Activated CD4-positive, alpha-beta memory T cell treated with anti-CD3 and anti-CD28 coated beads for 36 hours (primary cell): ENCODE measurements around the gene ATP6V0D1. TPM values are rescaled to one million over a fixed set of nuclear protein-coding genes. Genes with fewer than 3 reads are reported as not detected.
"Not testable (repeated sequence)": the region's sequence is repeated elsewhere in the genome, so short reads cannot be mapped to it uniquely, and the experiment has no call there.

Experiments used
- CTCF ChIA-PET: fragments of 350-600 bp; sonication (Branson Sonifier 250); formaldehyde crosslinking; loops from one replicate; lab custom pipeline; 2021; ENCODE audit warnings: antibody characterized with exemption, inconsistent platforms; lab: Charles Lee
- POLR2A ChIA-PET: fragments of 350-600 bp; sonication (Branson Sonifier 250); formaldehyde crosslinking; loops from one replicate; lab custom pipeline; 2021; ENCODE audit warnings: antibody characterized with exemption; lab: Charles Lee
- DNase-seq: peaks from one replicate; pipeline ENCODE4 v3.0.0-alpha.2; 2020
- H3K27ac Mint-ChIP-seq: one replicate; pipeline ENCODE4 v1.8.0; 2021; ENCODE audit warnings: mixed read lengths
- H3K27me3 Mint-ChIP-seq: one replicate; pipeline ENCODE4 v1.8.0; 2021; ENCODE audit warnings: mixed read lengths
- H3K36me3 Mint-ChIP-seq: one replicate; pipeline ENCODE4 v1.8.0; 2021; ENCODE audit warnings: mixed read lengths
- H3K4me1 Mint-ChIP-seq: one replicate; pipeline ENCODE4 v1.8.0; 2021; ENCODE audit warnings: low read depth, mixed read lengths
- H3K4me3 Mint-ChIP-seq: one replicate; pipeline ENCODE4 v1.8.0; 2021; ENCODE audit warnings: mild to moderate bottlenecking, mixed read lengths
- H3K9me3 Mint-ChIP-seq: one replicate; pipeline ENCODE4 v1.8.0; 2021; ENCODE audit warnings: mixed read lengths
- intact Hi-C: fragments of 100-400 bp; cut with micrococcal nuclease; formaldehyde crosslinking; loops from one replicate; pipeline ENCODE4 v1.15.1; 2023
- total RNA-seq, 2 experiments: library from RNA; stranded (reverse); gene quantifications; one replicate each; pipeline ENCODE4 v1.2.3, GENCODE V29; 2021

ATP6V0D1 gene
- total RNA-seq, 2 experiments from 2014 or later, result 25.0 to 26.3 TPM

DNA sequence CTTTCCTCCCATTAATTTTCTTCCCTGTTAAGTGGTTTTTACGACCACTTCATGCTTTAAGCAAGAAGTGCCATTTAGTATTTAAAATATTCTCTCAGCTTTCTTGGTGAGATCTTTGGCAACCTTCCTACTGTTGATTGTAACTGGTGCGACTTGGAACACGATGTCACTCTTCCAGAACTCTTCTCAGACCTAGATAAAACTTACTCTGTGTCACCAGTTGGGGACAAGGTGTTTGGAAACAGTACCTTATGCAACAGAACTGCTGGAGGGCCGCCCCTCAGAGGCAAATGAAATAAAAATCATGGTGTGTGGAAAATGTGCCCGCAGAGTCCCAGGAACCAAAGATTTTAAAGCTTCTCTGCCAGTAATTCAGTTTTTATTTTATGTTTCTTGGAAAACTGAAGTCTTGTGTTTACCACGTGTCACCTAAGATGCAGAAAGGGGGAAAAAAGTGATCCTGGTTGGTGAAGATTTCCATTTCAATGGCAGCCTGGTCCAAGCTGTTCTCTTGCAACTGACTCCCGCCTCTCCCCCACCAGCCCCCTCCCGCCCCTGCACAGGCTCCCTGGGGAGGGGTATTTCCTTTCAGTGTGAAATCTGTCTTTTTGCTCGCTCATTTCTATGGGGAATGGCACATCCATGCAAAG, 57.2 kb downstream of the ATP6V0D1 start:
- H3K36me3 Mint-ChIP-seq, result no peaks in the 10 kb centered on the region
- POLR2A ChIA-PET, result no interaction called here
- peaks cover 27% of the 10 kb centered on the region for H3K27me3 Mint-ChIP-seq
- no peaks in the 10 kb centered on the region for H3K9me3 Mint-ChIP-seq
- no peak for DNase-seq
- intact Hi-C loops, result no loop called here
- CTCF ChIA-PET, result interaction anchor here (0.8 to 6.7 kb wide), 3 partner anchors 24 to 98 kb away, joined by 4 to 71 read pairs (median 6); partner anchors contain the start of genes KCTD19 and LRRC36
- H3K4me3 Mint-ChIP-seq, result no peak overlapping the region
- no peak overlapping the region for H3K27ac Mint-ChIP-seq
- no peaks in the 10 kb centered on the region for H3K4me1 Mint-ChIP-seq

- ChIA-PET CTCF (interaction anchor here (1.7 to 6.7 kb wide), 2 partner anchors 25 to 43 kb away, joined by 6 to 71 read pairs; no protein-coding TSS in a partner anchor), POLR2A (no interaction called here)
- Mint-ChIP-seq H3K9me3 (no peaks in the 10 kb centered on the region), H3K4me3 (no peak overlapping the region), H3K4me1 (no peaks in the 10 kb centered on the region), H3K27me3 (peaks cover 25% of the 10 kb centered on the region), H3K27ac (no peak overlapping the region), H3K36me3 (no peaks in the 10 kb centered on the region)
- no peak for DNase-seq
- intact Hi-C loops, result no loop called here
These were observed 57.9 kb downstream of the ATP6V0D1 start for GRCh38 chr16:67423015-67423414.

DNA sequence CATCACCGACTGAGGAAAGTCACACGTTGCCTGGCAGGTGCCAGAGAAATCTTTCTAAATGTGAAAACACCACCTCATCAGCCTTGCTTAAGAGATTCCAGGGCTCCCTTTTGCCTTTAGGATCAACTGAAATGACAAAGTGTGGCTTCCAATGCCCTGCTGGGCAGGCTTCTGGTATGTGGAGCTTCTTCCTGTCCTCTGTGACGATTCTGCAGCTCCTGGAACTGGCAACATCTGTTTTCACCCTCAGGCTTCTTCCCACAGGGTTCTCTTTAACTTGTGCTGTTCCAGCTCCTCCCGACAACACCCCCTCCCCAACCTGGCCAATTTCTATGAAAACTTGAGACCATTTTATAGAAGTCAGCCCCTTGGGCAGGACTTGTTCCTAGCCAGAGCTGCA, 59.9 kb downstream of the ATP6V0D1 start:
- ChIA-PET CTCF (interaction anchor here (1.1 to 1.5 kb wide), 2 partner anchors 21 to 23 kb away, joined by 3 to 5 read pairs; no protein-coding TSS in a partner anchor), POLR2A (no interaction called here)
- Mint-ChIP-seq H3K9me3 (no peaks in the 10 kb centered on the region), H3K4me3 (no peak overlapping the region), H3K27me3 (peaks cover 27% of the 10 kb centered on the region), H3K27ac (no peak overlapping the region), H3K36me3 (no peaks in the 10 kb centered on the region), H3K4me1 (no peaks in the 10 kb centered on the region)
- DNase-seq, result no peak
- intact Hi-C loops, result no loop called here

DNA sequence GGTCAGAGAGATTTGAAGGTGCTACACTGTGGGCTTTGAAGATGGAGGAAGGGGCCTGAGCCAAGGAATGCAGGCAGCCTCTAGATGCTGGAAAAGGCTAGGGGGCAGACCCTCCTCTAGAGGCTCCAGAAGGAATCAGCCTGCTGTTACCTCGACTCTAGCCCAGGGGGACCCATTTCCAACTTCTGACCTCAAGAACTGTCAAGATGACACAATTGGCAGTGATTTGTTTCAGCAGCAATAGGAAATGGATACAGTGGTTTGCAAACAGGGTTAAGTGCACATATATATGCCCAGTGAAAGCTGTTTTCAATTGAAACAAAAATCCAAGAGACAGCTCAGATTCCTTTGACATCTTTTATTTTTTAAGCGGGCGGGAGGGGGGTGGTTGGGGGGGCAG, 61.0 kb downstream of the ATP6V0D1 start:
- H3K36me3 Mint-ChIP-seq, result no peaks in the 10 kb centered on the region
- ChIA-PET CTCF (no interaction called here), POLR2A (no interaction called here)
- H3K27ac Mint-ChIP-seq, result no peak overlapping the region
- H3K9me3 Mint-ChIP-seq, result no peaks in the 10 kb centered on the region
- peaks cover 22% of the 10 kb centered on the region for H3K27me3 Mint-ChIP-seq
- DNase-seq, result no peak
- peaks cover 3% of the 10 kb centered on the region for H3K4me1 Mint-ChIP-seq
- intact Hi-C loops, result no loop called here
- H3K4me3 Mint-ChIP-seq, result no peak overlapping the region

- Mint-ChIP-seq H3K4me3 (no peak overlapping the region), H3K36me3 (no peaks in the 10 kb centered on the region), H3K9me3 (no peaks in the 10 kb centered on the region), H3K27ac (no peak overlapping the region), H3K27me3 (peaks cover 23% of the 10 kb centered on the region), H3K4me1 (peaks cover 3% of the 10 kb centered on the region)
- CTCF ChIA-PET, result no interaction called here
- POLR2A ChIA-PET, result no interaction called here
- intact Hi-C loops, result no loop called here
- no peak for DNase-seq
These were observed 61.5 kb downstream of the ATP6V0D1 start for GRCh38 chr16:67419502-67419901.

GRCh38 chr16:67417333-67418061, 63.5 kb downstream of the ATP6V0D1 start:
- Mint-ChIP-seq H3K4me1 (peaks cover 3% of the 10 kb centered on the region), H3K27ac (no peak overlapping the region), H3K27me3 (peaks cover 29% of the 10 kb centered on the region), H3K36me3 (no peaks in the 10 kb centered on the region), H3K4me3 (no peak overlapping the region), H3K9me3 (no peaks in the 10 kb centered on the region)
- CTCF ChIA-PET, result interaction anchor here (0.7 to 3.3 kb wide), 7 partner anchors 10 to 157 kb away, joined by 3 to 34 read pairs (median 3); no protein-coding TSS in a partner anchor
- no peak for DNase-seq
- POLR2A ChIA-PET, result no interaction called here
- intact Hi-C loops, result no loop called here

- Mint-ChIP-seq H3K4me3 (peak within 1 kb of the TSS; percentile 53), H3K36me3 (no peaks in the 10 kb centered on the region), H3K27me3 (peaks cover 29% of the 10 kb centered on the region), H3K27ac (no peak within 1 kb of the TSS), H3K9me3 (no peaks in the 10 kb centered on the region), H3K4me1 (peaks cover 3% of the 10 kb centered on the region)
- ChIA-PET POLR2A (interaction anchor here (1.0 kb wide), 1 partner anchor 15 kb away, joined by 3 read pairs; no protein-coding TSS in a partner anchor), CTCF (interaction anchor here (0.8 to 3.3 kb wide), 5 partner anchors 11 to 403 kb away, joined by 3 to 34 read pairs (median 4); partner anchors contain the start of gene TPPP3)
- intact Hi-C loops, result no loop called here
- DNase-seq, result peak; percentile 66
These were observed 64.8 kb downstream of the ATP6V0D1 start, which contains the start of gene ZDHHC1 for GRCh38 chr16:67415872-67416793. Gene ZDHHC1, minus strand, starts transcription at chr16:67416477. Its CDS starts 8,702 bp downstream, at chr16:67407775.

DNA sequence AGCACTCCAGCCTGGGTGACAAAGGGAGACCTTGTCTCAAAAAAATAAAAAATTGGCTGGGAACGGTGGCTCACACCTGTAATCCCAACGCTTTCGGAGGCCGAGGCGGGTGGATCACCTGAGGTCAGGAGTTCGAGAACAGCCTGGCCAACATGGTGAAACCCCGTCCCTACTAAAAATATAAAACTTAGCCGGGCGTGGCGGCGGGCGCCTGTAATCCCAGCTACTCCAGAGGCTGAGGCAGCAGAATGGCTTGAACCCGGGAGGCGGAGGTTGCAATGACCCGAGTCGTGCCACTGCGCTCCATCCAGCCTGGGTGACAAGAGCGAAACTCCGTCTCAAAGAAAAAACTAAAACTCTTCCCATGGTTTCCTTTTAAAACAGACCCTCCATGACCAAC, 65.5 kb downstream of the ATP6V0D1 start:
- POLR2A ChIA-PET, intact Hi-C loops, H3K9me3 Mint-ChIP-seq: not testable (repeated sequence)

GRCh38 chr16:67413978-67414911, 66.7 kb downstream of the ATP6V0D1 start:
- ChIA-PET POLR2A (no interaction called here), CTCF (interaction anchor here (0.7 to 1.9 kb wide), 4 partner anchors 14 to 397 kb away, joined by 3 to 10 read pairs (median 4); no protein-coding TSS in a partner anchor)
- H3K27ac Mint-ChIP-seq, result no peak overlapping the region
- H3K4me3 Mint-ChIP-seq, result no peak overlapping the region
- H3K27me3 Mint-ChIP-seq, result peaks cover 27% of the 10 kb centered on the region
- DNase-seq, result no peak
- H3K36me3 Mint-ChIP-seq, result no peaks in the 10 kb centered on the region
- H3K9me3 Mint-ChIP-seq, result no peaks in the 10 kb centered on the region
- H3K4me1 Mint-ChIP-seq, result peaks cover 3% of the 10 kb centered on the region
- intact Hi-C loops, result no loop called here

More for the DNA sequence above, 65.5 kb downstream of the ATP6V0D1 start:
- not testable (repeated sequence) for H3K36me3 Mint-ChIP-seq, H3K27ac Mint-ChIP-seq, H3K4me1 Mint-ChIP-seq, DNase-seq
- CTCF ChIA-PET, result interaction anchor here (1.3 kb wide), 1 partner anchor 16 kb away, joined by 6 read pairs; no protein-coding TSS in a partner anchor
- Mint-ChIP-seq H3K4me3 (peak overlapping the region; percentile 33), H3K27me3 (peaks cover 29% of the 10 kb centered on the region)

GRCh38 chr16:67412294-67412693, 68.7 kb downstream of the ATP6V0D1 start:
- Mint-ChIP-seq H3K9me3 (no peaks in the 10 kb centered on the region), H3K27ac (no peak overlapping the region), H3K4me3 (no peak overlapping the region), H3K27me3 (peaks cover 28% of the 10 kb centered on the region), H3K4me1 (peaks cover 3% of the 10 kb centered on the region), H3K36me3 (no peaks in the 10 kb centered on the region)
- no peak for DNase-seq
- ChIA-PET CTCF (interaction anchor here (0.6 to 1.7 kb wide), 4 partner anchors 13 to 152 kb away, joined by 3 to 4 read pairs (median 4); partner anchors contain the start of gene TPPP3), POLR2A (interaction anchor here (0.6 kb wide), 1 partner anchor 21 kb away, joined by 4 read pairs; no protein-coding TSS in a partner anchor)
- intact Hi-C loops, result no loop called here
